ENCODE results near the gene ZNF148. TPM values are rescaled to one million over a fixed set of nuclear protein-coding genes. Genes with fewer than 3 reads are reported as not detected.

ZNF148 gene
- total RNA-seq, 1 experiment from 2014 or later: 19.7 TPM

DNA sequence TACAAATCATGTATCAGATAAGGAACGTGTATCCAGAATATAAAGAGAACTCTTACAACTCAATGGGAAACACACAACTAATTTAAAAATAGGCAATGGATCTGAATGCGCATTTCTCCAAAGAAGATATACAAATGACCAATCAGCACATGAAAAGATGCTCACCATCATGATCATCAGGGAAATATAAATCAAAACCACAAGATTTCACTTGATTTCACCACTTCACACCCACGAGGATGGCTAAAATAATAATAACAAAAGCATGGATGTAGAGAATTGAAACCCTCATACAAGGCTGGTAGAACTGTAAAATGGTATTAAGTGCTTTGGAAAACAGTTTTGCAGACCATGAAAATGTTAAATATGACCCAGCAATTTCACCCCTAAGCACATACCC lies 135.9 kb downstream of the ZNF148 start (continued):
- TF ChIP-seq, protein P1, sequence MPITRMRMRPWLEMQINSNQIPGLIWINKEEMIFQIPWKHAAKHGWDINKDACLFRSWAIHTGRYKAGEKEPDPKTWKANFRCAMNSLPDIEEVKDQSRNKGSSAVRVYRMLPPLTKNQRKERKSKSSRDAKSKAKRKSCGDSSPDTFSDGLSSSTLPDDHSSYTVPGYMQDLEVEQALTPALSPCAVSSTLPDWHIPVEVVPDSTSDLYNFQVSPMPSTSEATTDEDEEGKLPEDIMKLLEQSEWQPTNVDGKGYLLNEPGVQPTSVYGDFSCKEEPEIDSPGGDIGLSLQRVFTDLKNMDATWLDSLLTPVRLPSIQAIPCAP (CRISPR knock-in tag; IDR thresholded peaks at IDR 0.05): no peak
- TF ChIP-seq MXD4 (CRISPR knock-in tag; IDR thresholded peaks at IDR 0.05; ENCODE audit: borderline replicate concordance) (no peak), TP53 (CRISPR knock-in tag; IDR thresholded peaks at IDR 0.05) (no peak), ZNF219 (CRISPR knock-in tag; IDR thresholded peaks at IDR 0.05; ENCODE audit: borderline replicate concordance) (no peak)

DNA sequence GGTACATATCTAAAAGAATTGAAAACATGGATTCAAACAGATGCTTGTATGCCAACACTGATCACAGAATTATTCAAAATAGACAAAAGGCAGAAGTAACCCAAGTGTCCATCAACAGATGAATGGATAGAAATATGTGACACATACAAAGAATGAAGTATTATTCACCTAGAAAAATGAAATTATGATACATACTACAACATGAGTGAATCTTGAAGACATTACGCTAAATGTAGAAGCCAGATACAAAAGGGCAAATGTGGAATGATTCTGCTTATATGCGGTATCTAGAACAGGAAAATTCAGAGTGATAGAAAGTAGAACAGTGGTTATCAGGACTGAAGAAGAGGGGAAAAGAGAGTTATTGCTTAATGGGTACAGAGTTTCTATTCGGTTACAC lies 136.4 kb downstream of the ZNF148 start:
- DNase-seq (ENCODE audit: low spot score) (no peak), ATAC-seq (no peak)
- Mint-ChIP-seq H3K4me3 (no peak overlapping the region), H3K4me1 (peaks cover 11% of the 10 kb centered on the region), H3K9me3 (no peaks in the 10 kb centered on the region), H3K36me3 (0 out of 2 replicates have a peak, but pooled peaks cover 3% of the 10 kb centered on the region), H3K27ac (no peak overlapping the region; the same call in 1 of the 2 replicates), H3K27me3 (ENCODE audit: low read depth) (no peaks in the 10 kb centered on the region)
- ChIA-PET POLR2A (no interaction called here), CTCF (no interaction called here)
- TF ChIP-seq ZNF671 (CRISPR knock-in tag; IDR thresholded peaks at IDR 0.05) (no peak), RORB (CRISPR knock-in tag; IDR thresholded peaks at IDR 0.05) (no peak), ESRRA (CRISPR knock-in tag; IDR thresholded peaks at IDR 0.05; ENCODE audit: borderline replicate concordance) (no peak), EMX1 (CRISPR knock-in tag; IDR thresholded peaks at IDR 0.05) (no peak), JUN (CRISPR knock-in tag; IDR thresholded peaks at IDR 0.05) (no peak)
- TF ChIP-seq, protein P2, sequence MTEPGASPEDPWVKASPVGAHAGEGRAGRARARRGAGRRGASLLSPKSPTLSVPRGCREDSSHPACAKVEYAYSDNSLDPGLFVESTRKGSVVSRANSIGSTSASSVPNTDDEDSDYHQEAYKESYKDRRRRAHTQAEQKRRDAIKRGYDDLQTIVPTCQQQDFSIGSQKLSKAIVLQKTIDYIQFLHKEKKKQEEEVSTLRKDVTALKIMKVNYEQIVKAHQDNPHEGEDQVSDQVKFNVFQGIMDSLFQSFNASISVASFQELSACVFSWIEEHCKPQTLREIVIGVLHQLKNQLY (CRISPR knock-in tag; IDR thresholded peaks at IDR 0.05): no peak
- TF ChIP-seq, protein P3, sequence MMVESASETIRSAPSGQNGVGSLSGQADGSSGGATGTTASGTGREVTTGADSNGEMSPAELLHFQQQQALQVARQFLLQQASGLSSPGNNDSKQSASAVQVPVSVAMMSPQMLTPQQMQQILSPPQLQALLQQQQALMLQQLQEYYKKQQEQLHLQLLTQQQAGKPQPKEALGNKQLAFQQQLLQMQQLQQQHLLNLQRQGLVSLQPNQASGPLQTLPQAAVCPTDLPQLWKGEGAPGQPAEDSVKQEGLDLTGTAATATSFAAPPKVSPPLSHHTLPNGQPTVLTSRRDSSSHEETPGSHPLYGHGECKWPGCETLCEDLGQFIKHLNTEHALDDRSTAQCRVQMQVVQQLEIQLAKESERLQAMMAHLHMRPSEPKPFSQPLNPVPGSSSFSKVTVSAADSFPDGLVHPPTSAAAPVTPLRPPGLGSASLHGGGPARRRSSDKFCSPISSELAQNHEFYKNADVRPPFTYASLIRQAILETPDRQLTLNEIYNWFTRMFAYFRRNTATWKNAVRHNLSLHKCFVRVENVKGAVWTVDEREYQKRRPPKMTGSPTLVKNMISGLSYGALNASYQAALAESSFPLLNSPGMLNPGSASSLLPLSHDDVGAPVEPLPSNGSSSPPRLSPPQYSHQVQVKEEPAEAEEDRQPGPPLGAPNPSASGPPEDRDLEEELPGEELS (CRISPR knock-in tag; IDR thresholded peaks at IDR 0.05): no peak

DNA sequence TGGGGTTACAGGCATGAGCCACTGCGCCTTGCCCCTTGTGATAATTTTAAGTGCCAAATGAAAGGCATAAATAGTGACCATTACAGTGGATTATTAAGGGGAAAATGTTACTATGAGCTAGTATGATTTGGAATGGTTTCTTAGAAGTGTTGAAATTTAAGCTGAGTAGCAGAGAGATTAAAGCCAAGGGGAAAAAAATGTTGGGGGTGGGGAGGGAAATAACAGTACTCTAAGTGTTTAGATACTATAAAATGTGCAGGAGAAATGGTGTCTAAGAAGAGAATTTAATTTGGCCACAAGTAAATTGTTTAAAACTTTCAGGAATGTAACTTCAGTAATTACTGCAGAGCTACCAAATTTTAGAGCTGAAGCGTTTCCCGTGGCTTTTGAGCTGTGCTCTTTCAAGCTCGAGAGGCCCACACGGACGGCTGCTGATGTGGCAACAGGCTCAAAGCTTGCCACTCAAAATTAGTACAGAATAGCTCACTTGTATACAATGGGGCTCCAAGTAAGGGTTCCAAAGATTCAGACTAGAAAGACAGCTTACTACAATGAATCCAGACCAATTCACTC lies 138.7 kb downstream of the ZNF148 start:
- no peak for ATAC-seq
- H3K9me3 Mint-ChIP-seq: no peaks in the 10 kb centered on the region
- no peaks in the 10 kb centered on the region for H3K27me3 Mint-ChIP-seq (ENCODE audit: low read depth)
- DNase-seq (ENCODE audit: low spot score): no peak
- POLR2A ChIA-PET: no interaction called here
- peaks cover 14% of the 10 kb centered on the region; the same call in 1 of the 2 replicates for H3K36me3 Mint-ChIP-seq
- no peak overlapping the region for H3K4me3 Mint-ChIP-seq
- TF ChIP-seq, protein P4, sequence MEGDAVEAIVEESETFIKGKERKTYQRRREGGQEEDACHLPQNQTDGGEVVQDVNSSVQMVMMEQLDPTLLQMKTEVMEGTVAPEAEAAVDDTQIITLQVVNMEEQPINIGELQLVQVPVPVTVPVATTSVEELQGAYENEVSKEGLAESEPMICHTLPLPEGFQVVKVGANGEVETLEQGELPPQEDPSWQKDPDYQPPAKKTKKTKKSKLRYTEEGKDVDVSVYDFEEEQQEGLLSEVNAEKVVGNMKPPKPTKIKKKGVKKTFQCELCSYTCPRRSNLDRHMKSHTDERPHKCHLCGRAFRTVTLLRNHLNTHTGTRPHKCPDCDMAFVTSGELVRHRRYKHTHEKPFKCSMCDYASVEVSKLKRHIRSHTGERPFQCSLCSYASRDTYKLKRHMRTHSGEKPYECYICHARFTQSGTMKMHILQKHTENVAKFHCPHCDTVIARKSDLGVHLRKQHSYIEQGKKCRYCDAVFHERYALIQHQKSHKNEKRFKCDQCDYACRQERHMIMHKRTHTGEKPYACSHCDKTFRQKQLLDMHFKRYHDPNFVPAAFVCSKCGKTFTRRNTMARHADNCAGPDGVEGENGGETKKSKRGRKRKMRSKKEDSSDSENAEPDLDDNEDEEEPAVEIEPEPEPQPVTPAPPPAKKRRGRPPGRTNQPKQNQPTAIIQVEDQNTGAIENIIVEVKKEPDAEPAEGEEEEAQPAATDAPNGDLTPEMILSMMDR (IDR thresholded peaks at IDR 0.05): no peak
- TF ChIP-seq, protein P5, sequence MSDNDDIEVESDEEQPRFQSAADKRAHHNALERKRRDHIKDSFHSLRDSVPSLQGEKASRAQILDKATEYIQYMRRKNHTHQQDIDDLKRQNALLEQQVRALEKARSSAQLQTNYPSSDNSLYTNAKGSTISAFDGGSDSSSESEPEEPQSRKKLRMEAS (CRISPR knock-in tag; IDR thresholded peaks at IDR 0.05): no peak
- TF ChIP-seq, protein P6, sequence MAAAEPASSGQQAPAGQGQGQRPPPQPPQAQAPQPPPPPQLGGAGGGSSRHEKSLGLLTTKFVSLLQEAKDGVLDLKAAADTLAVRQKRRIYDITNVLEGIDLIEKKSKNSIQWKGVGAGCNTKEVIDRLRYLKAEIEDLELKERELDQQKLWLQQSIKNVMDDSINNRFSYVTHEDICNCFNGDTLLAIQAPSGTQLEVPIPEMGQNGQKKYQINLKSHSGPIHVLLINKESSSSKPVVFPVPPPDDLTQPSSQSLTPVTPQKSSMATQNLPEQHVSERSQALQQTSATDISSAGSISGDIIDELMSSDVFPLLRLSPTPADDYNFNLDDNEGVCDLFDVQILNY (CRISPR knock-in tag; IDR thresholded peaks at IDR 0.05): no peak
- TF ChIP-seq, protein P7, sequence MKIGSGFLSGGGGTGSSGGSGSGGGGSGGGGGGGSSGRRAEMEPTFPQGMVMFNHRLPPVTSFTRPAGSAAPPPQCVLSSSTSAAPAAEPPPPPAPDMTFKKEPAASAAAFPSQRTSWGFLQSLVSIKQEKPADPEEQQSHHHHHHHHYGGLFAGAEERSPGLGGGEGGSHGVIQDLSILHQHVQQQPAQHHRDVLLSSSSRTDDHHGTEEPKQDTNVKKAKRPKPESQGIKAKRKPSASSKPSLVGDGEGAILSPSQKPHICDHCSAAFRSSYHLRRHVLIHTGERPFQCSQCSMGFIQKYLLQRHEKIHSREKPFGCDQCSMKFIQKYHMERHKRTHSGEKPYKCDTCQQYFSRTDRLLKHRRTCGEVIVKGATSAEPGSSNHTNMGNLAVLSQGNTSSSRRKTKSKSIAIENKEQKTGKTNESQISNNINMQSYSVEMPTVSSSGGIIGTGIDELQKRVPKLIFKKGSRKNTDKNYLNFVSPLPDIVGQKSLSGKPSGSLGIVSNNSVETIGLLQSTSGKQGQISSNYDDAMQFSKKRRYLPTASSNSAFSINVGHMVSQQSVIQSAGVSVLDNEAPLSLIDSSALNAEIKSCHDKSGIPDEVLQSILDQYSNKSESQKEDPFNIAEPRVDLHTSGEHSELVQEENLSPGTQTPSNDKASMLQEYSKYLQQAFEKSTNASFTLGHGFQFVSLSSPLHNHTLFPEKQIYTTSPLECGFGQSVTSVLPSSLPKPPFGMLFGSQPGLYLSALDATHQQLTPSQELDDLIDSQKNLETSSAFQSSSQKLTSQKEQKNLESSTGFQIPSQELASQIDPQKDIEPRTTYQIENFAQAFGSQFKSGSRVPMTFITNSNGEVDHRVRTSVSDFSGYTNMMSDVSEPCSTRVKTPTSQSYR (CRISPR knock-in tag; IDR thresholded peaks at IDR 0.05): no peak
- TF ChIP-seq, protein P8, sequence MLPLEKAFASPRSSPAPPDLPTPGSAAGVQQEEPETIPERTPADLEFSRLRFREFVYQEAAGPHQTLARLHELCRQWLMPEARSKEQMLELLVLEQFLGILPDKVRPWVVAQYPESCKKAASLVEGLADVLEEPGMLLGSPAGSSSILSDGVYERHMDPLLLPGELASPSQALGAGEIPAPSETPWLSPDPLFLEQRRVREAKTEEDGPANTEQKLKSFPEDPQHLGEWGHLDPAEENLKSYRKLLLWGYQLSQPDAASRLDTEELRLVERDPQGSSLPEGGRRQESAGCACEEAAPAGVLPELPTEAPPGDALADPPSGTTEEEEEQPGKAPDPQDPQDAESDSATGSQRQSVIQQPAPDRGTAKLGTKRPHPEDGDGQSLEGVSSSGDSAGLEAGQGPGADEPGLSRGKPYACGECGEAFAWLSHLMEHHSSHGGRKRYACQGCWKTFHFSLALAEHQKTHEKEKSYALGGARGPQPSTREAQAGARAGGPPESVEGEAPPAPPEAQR (CRISPR knock-in tag; IDR thresholded peaks at IDR 0.05): no peak
- TF ChIP-seq, protein P9, sequence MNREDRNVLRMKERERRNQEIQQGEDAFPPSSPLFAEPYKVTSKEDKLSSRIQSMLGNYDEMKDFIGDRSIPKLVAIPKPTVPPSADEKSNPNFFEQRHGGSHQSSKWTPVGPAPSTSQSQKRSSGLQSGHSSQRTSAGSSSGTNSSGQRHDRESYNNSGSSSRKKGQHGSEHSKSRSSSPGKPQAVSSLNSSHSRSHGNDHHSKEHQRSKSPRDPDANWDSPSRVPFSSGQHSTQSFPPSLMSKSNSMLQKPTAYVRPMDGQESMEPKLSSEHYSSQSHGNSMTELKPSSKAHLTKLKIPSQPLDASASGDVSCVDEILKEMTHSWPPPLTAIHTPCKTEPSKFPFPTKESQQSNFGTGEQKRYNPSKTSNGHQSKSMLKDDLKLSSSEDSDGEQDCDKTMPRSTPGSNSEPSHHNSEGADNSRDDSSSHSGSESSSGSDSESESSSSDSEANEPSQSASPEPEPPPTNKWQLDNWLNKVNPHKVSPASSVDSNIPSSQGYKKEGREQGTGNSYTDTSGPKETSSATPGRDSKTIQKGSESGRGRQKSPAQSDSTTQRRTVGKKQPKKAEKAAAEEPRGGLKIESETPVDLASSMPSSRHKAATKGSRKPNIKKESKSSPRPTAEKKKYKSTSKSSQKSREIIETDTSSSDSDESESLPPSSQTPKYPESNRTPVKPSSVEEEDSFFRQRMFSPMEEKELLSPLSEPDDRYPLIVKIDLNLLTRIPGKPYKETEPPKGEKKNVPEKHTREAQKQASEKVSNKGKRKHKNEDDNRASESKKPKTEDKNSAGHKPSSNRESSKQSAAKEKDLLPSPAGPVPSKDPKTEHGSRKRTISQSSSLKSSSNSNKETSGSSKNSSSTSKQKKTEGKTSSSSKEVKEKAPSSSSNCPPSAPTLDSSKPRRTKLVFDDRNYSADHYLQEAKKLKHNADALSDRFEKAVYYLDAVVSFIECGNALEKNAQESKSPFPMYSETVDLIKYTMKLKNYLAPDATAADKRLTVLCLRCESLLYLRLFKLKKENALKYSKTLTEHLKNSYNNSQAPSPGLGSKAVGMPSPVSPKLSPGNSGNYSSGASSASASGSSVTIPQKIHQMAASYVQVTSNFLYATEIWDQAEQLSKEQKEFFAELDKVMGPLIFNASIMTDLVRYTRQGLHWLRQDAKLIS (CRISPR knock-in tag; IDR thresholded peaks at IDR 0.05; ENCODE audit: borderline replicate concordance): no peak
- CTCF ChIA-PET: no interaction called here
- peaks cover 11% of the 10 kb centered on the region for H3K4me1 Mint-ChIP-seq
- H3K27ac Mint-ChIP-seq: no peak overlapping the region; the same call in 1 of the 2 replicates
